Stimulated activated naive CD8-positive, alpha-beta T cell treated with anti-CD3 and anti-CD28 coated beads, Interleukin-15, Interleukin-2, amounts not matched to agents 100 ng/mL and 50 ng/mL, for 24 hours (primary cell): ENCODE data around the gene SEPTIN12.

Experiments used
- H3K27ac Mint-ChIP-seq: one replicate; pipeline ENCODE4 v1.8.0; 2021; ENCODE audit warnings: mild to moderate bottlenecking, mixed read lengths
- H3K27me3 Mint-ChIP-seq: one replicate; pipeline ENCODE4 v1.8.0; 2021; ENCODE audit warnings: mixed read lengths
- H3K36me3 Mint-ChIP-seq: one replicate; pipeline ENCODE4 v1.8.0; 2021; ENCODE audit warnings: low read depth, mixed read lengths
- H3K4me1 Mint-ChIP-seq: one replicate; pipeline ENCODE4 v1.8.0; 2021; ENCODE audit warnings: low read depth, mixed read lengths
- H3K4me3 Mint-ChIP-seq: one replicate; pipeline ENCODE4 v1.8.0; 2021; ENCODE audit warnings: mild to moderate bottlenecking, mixed read lengths
- H3K9me3 Mint-ChIP-seq: one replicate; pipeline ENCODE4 v1.8.0; 2021; ENCODE audit warnings: mixed read lengths

The SEPTIN12 gene

DNA sequence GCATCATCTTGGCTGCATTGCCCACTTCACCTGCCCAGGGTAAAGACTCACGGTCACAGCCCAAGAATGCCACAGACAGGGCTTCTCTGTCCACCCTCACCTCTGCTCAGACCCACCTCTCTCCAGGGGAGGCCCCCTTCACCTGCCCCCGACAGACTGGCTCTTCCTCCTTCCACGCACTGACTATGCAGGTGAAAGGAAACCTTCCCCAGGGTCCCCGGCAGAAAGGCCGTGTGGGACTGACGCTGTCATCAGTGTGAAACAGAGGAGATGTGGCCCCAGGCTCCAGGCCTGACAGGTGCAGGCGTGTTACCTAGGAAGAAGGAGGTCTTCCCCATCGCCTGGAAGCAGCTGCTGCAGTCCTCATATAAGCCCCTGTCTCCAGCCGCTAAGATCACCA, 23.6 kb upstream of the SEPTIN12 start:
- Mint-ChIP-seq H3K9me3 (no peaks in the 10 kb centered on the region), H3K4me3 (no peak overlapping the region), H3K36me3 (peaks cover 62% of the 10 kb centered on the region), H3K4me1 (no peaks in the 10 kb centered on the region), H3K27ac (no peak overlapping the region), H3K27me3 (no peaks in the 10 kb centered on the region)

DNA sequence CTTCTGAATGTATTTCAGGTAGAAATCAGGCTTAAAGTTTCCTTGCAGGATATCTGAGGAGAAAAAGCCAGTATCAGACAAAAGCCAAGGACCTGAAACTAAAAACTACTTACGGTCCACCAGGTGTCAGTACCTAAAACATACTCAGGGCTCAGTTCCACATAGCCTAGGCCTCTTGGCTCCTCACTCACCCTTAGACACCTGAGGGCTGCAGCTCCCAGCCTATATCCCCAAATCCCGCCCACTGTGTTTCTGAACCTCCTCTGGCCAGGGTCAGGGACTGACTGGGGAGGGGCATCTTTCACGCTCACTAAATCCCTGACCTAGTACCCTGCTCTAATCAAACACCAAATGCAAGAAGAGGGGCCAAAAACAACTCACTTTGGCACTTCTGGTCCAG, 23.1 kb upstream of the SEPTIN12 start:
- Mint-ChIP-seq H3K27ac (no peak overlapping the region), H3K4me1 (no peaks in the 10 kb centered on the region), H3K4me3 (no peak overlapping the region), H3K27me3 (no peaks in the 10 kb centered on the region), H3K36me3 (peaks cover 58% of the 10 kb centered on the region), H3K9me3 (no peaks in the 10 kb centered on the region)

DNA sequence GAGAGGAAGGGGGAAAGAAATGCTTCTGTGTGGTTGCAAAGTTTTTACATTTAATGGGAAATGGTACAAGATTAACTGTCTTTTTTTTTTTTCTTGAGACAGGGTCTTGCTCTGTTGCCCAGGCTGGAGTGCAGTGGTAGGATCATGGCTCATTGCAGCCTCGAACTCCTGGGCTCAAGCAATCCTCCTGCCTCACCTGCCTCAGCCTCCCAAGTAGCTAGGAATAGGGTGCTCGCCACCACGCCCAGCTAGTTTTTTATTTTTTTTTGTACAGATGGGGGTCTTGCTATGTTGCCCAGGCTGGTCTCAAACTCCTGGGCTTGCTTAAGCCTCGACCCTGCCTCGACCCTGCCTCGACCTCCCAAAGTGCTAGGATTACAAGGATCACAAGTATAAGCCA, 18.1 kb upstream of the SEPTIN12 start:
- Mint-ChIP-seq H3K4me3 (no peak overlapping the region), H3K27me3 (no peaks in the 10 kb centered on the region), H3K36me3 (peaks cover 36% of the 10 kb centered on the region), H3K27ac (no peak overlapping the region), H3K4me1 (peaks cover 11% of the 10 kb centered on the region), H3K9me3 (no peaks in the 10 kb centered on the region)

DNA sequence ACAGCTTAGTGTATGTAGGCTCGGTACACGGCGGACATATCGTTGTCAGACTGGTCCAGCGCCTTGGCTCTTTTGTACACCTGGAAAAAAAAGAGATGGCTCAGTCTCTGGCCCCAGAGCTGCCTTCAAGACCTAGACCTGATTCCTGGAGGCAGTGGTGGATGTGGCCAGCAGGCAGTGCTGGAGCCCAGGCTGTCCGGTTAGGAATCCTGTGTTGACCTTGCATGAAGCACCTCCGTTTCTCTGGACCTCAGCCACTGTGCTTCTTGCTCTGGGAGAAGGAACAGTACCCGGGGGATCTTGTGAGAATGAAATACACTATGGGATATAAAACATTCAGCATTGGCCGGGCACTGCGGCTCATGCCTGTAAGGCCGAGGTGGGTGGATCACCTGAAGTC, 17.1 kb upstream of the SEPTIN12 start:
- Mint-ChIP-seq H3K27ac (no peak overlapping the region), H3K4me3 (no peak overlapping the region), H3K9me3 (no peaks in the 10 kb centered on the region), H3K27me3 (no peaks in the 10 kb centered on the region), H3K4me1 (peaks cover 16% of the 10 kb centered on the region), H3K36me3 (peaks cover 30% of the 10 kb centered on the region)

DNA sequence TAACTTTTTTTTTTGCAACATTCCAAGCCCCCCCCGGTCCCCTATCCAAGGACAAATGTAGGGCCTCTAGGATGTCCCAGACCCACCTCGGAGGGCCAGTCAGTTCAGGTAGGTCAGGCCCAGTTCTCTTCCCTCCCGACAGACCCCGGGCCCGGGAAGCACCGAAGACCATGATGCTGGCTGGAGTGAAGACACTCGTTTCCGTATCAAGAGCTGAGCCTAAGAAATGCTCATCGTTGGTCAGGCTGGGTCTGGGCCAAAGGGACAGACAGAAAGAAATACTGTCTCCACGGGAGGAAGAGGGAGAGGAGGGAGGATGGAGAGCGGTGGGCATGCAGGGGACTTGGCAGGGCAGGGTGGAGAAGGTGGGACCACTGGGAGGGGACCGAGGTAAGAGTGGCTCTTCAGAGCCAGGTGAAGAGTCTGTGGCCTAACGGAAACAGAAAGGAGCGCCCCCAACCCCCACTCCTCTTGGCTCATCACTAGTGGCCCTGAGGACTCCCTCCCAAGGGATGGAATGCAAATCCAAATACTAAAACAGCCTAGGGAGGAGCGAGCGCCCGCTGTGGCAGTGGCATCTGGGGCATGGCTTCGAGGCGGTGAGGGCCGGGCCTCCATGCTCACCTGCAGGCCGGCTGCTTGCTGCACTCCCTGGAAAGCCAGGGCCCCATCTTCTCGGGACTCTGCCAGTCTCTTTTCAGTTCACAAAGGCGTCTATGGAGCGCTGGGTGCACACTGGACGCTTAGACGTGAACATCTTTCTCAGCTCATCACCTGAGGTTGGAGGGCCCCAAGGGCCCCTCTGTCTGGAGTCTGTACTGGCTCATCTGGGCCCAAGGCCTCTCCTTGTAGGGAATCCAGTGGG, 16.0 kb upstream of the SEPTIN12 start:
- peaks cover 16% of the 10 kb centered on the region for H3K4me1 Mint-ChIP-seq
- peaks cover 24% of the 10 kb centered on the region for H3K36me3 Mint-ChIP-seq
- H3K4me3 Mint-ChIP-seq: no peak overlapping the region
- H3K9me3 Mint-ChIP-seq: no peaks in the 10 kb centered on the region
- no peaks in the 10 kb centered on the region for H3K27me3 Mint-ChIP-seq
- H3K27ac Mint-ChIP-seq: no peak overlapping the region

DNA sequence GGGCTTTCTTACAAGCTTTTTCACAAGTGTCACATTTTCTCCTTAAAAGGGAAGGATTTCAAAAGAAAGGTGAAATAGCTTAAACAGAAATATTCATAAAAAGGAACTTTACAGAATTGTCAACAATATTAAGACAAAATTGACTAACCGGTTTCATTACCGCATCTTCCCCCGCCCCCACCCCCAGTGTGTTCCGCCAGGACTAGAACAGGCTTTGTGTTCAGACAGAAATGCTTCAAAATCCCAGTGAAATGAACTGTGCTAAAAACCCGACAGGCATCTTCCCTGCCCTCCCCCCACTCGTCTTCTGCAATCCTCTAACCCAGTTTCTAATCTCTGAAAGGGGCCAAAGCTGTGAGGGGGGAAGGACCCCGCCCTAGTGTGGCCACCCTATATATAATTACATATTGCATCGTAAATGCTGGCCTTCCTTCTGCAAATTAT, 15.3 kb upstream of the SEPTIN12 start:
- peaks cover 24% of the 10 kb centered on the region for H3K36me3 Mint-ChIP-seq
- no peak overlapping the region for H3K27ac Mint-ChIP-seq
- H3K4me3 Mint-ChIP-seq: peak overlapping the region; percentile 74
- no peaks in the 10 kb centered on the region for H3K9me3 Mint-ChIP-seq
- H3K27me3 Mint-ChIP-seq: no peaks in the 10 kb centered on the region
- peaks cover 16% of the 10 kb centered on the region for H3K4me1 Mint-ChIP-seq

DNA sequence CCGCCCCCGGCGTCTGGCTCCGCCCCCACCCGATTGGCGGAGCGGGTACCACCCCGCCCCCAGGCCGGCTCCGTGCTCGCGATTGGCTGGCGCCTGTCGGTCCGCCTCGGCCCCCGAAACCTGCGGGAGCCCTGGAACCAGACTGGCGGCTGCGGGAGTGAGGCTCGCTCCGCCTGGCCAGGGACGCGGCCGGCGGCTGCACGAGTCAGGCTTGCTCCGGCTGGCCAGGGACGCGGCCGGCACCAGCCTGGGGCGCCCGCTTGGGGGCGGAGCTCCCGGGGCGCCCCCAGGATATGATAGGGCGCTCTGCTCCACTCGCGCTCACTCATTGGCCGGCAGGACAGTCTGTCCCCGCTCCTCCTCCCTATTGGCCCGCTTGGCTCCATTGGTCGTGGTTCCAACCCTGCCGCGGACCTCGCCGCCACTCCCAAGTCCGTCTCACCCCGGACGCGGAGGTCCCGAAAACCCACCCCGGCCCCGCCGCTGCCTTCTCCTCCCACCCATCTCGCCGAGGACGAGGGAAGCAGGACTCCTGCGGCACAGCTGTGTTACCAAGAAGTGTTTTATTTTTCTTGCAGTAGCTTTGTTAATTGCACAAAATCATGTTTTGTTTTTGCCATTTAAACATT, 14.6 kb upstream of the SEPTIN12 start:
- Mint-ChIP-seq H3K36me3 (peaks cover 22% of the 10 kb centered on the region), H3K27me3 (no peaks in the 10 kb centered on the region), H3K9me3 (no peaks in the 10 kb centered on the region), H3K27ac (no peak overlapping the region), H3K4me3 (peak overlapping the region; percentile 79), H3K4me1 (peaks cover 16% of the 10 kb centered on the region)

DNA sequence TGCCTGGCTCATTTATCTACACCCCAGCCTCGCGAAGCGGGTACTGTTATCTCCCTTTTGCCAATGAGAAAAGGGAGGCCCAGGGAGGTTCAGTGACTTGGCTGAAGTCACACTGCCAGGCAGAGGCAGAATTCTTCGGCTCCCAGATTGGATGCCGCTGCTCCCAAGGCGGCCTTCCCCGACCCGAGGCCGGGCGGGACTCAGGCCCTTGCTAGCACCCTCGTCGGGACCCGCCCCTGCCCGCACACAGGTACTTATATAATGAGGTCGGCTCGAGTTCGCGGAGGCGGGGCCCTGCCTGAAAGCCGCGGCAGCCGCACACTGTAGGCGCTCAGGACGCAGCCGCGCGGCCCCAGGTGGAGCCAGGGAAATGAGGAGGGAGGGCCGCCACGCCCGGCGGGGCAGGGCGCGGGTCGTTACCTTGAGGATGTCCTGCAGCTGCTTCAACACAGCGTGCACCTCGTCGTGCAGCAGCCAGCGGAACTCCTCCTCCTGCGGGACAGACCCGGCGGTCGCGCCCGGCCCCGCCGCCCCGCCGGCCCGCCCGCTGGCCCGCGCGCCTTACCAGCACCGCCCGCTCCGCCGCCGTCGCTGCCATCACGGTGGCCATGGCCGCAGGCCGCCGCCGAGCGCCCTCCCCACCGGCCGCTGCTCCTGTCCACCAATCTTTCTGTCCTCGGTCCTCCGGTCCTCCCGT, 14.0 kb upstream of the SEPTIN12 start, which contains the start of gene ROGDI:
ROGDI (minus strand) TSS at position 672 of the 697 bp plus-strand sequence; CDS start at position 610, 62 bp downstream.
- peaks cover 16% of the 10 kb centered on the region for H3K4me1 Mint-ChIP-seq
- H3K4me3 Mint-ChIP-seq: peak within 1 kb of the TSS; percentile 79
- H3K9me3 Mint-ChIP-seq: no peaks in the 10 kb centered on the region
- H3K27ac Mint-ChIP-seq: no peak within 1 kb of the TSS
- H3K36me3 Mint-ChIP-seq: peaks cover 16% of the 10 kb centered on the region
- no peaks in the 10 kb centered on the region for H3K27me3 Mint-ChIP-seq

DNA sequence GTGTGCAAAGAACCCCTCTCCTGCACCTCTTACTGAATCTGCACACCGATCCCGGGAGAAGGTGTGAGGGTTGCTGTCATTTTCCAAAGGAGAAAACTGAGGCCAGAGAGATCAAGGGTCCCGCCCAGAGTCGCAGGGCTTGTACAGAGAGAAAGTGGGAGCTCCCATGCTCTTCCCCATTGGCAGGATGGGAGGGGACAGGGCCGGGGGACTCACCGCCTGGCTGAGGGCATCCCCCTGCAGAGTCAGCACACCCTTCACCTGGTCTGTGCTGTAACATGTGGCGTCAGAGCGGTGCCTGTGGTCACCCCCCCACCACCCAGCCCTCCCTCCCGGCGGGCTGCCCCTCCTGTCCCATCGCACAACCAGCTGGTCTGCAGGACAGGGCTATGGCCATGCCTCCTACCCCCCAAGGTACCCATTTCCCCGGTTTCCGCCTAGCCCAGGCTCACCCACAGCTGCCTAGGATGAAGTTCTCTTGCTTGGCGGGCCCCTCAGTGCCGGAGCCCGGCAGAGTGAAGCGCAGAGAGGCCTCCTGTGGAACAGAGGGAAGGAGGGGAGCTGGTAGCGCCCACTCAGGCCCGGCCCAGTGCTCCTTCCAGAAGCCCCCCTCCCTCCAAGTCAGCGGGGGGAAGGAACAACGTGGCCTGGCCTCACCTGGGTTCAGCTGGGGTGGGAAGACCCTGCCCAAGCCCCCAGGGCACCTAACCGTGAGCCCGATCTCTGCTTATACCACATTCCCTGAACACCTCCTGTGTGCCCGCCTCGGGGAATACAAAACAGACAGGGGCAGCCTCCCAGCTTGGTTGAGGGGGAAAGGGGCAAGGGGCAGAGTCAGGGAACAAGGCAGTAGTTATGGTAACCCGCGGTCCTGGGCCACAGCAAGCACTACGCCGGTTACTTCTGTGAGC, 13.2 kb upstream of the SEPTIN12 start:
- H3K27ac Mint-ChIP-seq: no peak overlapping the region
- peak overlapping the region; percentile 79 for H3K4me3 Mint-ChIP-seq
- no peaks in the 10 kb centered on the region for H3K9me3 Mint-ChIP-seq
- H3K4me1 Mint-ChIP-seq: peaks cover 16% of the 10 kb centered on the region
- H3K36me3 Mint-ChIP-seq: peaks cover 15% of the 10 kb centered on the region
- H3K27me3 Mint-ChIP-seq: no peaks in the 10 kb centered on the region

DNA sequence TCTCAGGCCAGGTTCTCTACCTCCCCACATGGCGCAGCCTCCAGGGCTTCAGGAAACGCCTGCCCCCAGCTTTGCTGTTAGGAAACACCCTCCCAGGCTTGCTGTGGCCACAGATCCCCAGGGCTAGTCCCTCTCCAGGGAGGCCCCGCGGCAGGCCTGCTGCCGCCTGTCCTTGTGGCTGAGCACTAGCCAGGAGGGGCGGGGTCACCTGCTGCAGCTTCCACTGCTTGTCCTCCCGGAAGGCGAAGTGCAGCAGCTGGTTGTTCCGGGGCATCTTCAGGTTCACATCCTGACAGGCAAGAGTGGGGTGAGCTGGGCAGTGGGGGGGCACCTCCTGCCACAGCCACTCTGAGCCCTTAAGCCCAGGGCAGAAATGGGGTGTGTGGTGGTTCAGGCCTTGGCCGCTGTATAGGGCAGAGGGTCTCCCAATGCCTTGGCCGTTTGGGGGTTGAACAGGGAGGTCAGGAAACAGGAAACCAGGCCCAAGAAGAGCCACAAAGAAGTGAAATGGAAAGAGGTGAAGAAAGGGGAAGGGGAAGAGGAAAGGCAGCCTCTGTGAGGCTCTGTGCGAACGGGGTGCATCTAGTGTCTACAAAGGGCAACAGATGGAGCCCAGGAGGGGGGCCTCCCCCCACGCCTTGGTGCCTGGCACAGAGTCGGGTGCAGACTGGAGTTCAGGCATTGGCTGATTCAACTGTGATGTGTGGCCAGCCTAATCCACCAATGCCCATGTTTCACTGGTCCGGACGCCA, 12.3 kb upstream of the SEPTIN12 start:
- no peak overlapping the region for H3K27ac Mint-ChIP-seq
- peaks cover 15% of the 10 kb centered on the region for H3K36me3 Mint-ChIP-seq
- H3K27me3 Mint-ChIP-seq: no peaks in the 10 kb centered on the region
- no peaks in the 10 kb centered on the region for H3K9me3 Mint-ChIP-seq
- H3K4me3 Mint-ChIP-seq: peak overlapping the region; percentile 44
- peaks cover 16% of the 10 kb centered on the region for H3K4me1 Mint-ChIP-seq

DNA sequence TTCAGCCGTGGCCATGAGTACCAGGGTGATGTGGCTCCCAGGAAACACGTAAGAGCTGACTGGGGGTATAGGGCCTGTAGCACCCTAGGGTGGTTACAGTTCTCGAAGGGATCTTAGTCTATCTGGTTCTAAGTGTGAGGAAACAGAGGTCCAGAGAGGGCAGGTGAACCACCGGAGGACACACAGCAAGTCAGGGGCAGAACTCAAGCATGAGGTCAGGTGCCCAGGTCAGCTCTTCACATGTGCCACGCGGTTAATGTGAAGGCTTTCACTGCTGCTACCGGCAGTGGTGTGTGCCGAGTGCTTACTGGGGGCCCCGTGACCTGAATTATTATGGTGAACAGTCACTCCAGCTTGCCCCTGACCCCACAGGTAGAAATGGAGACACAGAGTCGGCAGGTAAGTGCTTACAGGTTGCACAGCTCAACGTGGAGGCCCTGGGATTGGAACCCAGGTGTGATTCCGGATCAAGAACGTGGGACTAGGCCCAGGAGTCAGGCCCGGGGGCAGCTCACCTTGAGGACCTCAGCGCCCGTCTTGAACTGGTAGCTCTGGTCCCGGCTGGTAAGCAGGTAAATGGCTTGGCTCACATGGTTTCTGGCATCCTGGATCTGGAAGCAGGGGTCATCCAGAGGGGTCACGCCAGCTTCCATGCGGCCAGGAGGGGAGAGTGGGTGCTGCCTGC, 11.2 kb upstream of the SEPTIN12 start:
- peaks cover 16% of the 10 kb centered on the region for H3K4me1 Mint-ChIP-seq
- no peak overlapping the region for H3K27ac Mint-ChIP-seq
- H3K9me3 Mint-ChIP-seq: no peaks in the 10 kb centered on the region
- no peaks in the 10 kb centered on the region for H3K27me3 Mint-ChIP-seq
- no peak overlapping the region for H3K4me3 Mint-ChIP-seq
- H3K36me3 Mint-ChIP-seq: peaks cover 4% of the 10 kb centered on the region

DNA sequence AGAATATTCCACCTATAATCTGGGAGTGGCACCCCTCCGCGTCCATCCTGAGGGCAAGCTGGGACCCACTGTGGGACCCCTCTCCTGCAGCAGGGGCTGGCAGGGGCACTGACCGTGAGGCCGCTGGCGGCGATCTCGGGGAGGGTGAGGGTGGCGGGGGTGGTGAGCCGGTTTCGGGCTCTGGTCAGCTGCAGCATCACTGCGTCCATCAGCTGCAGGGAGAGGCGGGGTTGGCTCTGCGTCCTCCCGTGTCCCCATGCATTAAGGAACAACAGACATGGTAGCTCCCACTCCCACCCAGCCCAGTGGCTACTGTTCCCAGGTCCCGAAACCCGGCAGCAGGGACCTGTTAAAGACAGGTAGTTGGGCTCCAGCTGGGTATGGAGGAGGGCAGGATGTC, 10.3 kb upstream of the SEPTIN12 start:
- Mint-ChIP-seq H3K27ac (no peak overlapping the region), H3K36me3 (no peaks in the 10 kb centered on the region), H3K27me3 (no peaks in the 10 kb centered on the region), H3K9me3 (no peaks in the 10 kb centered on the region), H3K4me3 (no peak overlapping the region), H3K4me1 (peaks cover 9% of the 10 kb centered on the region)

DNA sequence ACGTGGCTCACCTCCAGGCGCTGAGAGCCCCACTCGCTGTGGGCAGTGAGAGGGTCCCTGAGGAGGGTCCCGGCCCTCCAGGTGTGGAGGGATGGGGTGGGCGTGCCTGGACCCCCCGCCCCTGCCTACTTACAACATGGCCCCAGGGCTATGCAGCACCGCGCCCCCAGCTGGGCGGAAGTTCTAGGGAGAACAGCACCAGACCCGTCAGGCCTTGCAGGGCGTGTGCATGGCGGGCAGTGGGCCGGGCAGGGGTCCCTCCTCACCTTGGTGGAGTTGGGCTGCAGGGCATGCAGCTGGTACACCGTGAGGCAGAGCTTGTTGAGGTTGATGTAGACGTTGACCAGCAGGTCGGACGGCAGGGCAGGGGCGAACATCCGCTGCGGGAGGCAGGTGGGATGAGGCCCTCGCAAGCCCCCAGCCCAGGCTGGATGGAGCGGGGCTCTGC, 9.7 kb upstream of the SEPTIN12 start:
- no peak overlapping the region for H3K4me3 Mint-ChIP-seq
- H3K27me3 Mint-ChIP-seq: no peaks in the 10 kb centered on the region
- H3K27ac Mint-ChIP-seq: no peak overlapping the region
- peaks cover 5% of the 10 kb centered on the region for H3K4me1 Mint-ChIP-seq
- H3K9me3 Mint-ChIP-seq: no peaks in the 10 kb centered on the region
- H3K36me3 Mint-ChIP-seq: no peaks in the 10 kb centered on the region
